ENCODE data around the gene ASIP. TPM values are rescaled to one million over a fixed set of nuclear protein-coding genes. Genes with fewer than 3 reads are reported as not detected.

The ASIP gene
- total RNA-seq, 1 donor from 2014 or later, result not detected

GRCh38 chr20:34299556-34300255 is 58.5 kb downstream of the ASIP start:
- Mint-ChIP-seq H3K4me1 (peaks cover 11% of the 10 kb centered on the region), H3K9me3 (no peaks in the 10 kb centered on the region), H3K27me3 (ENCODE audit: low read depth) (no peaks in the 10 kb centered on the region), H3K36me3 (peaks cover 5% of the 10 kb centered on the region), H3K4me3 (no peak overlapping the region), H3K27ac (no peak overlapping the region)
- DNase-seq (ENCODE audit: low spot score in 2 of 2, unreplicated experiment in 2 of 2), result no peak
- no peak for TF ChIP-seq CTCF (IDR thresholded peaks at IDR 0.05; ENCODE audit: unreplicated experiment)

GRCh38 chr20:34300256-34300806 is 59.1 kb downstream of the ASIP start:
- peaks cover 11% of the 10 kb centered on the region for H3K4me1 Mint-ChIP-seq
- no peak overlapping the region for H3K4me3 Mint-ChIP-seq
- DNase-seq (ENCODE audit: low spot score in 2 of 2, unreplicated experiment in 2 of 2), result no peak
- TF ChIP-seq CTCF (IDR thresholded peaks at IDR 0.05; ENCODE audit: unreplicated experiment), result no peak
- peaks cover 5% of the 10 kb centered on the region for H3K36me3 Mint-ChIP-seq
- no peaks in the 10 kb centered on the region for H3K27me3 Mint-ChIP-seq (ENCODE audit: low read depth)
- H3K27ac Mint-ChIP-seq, result no peak overlapping the region
- no peaks in the 10 kb centered on the region for H3K9me3 Mint-ChIP-seq

GRCh38 chr20:34300809-34301586 is 59.8 kb downstream of the ASIP start:
- Mint-ChIP-seq H3K9me3 (no peaks in the 10 kb centered on the region), H3K4me3 (peak overlapping the region; percentile 82), H3K27ac (peak overlapping the region; percentile 95), H3K4me1 (peaks cover 11% of the 10 kb centered on the region), H3K36me3 (peaks cover 2% of the 10 kb centered on the region), H3K27me3 (ENCODE audit: low read depth) (no peaks in the 10 kb centered on the region)
- DNase-seq (ENCODE audit: low spot score in 2 of 2, unreplicated experiment in 2 of 2), result no peak
- no peak for TF ChIP-seq CTCF (IDR thresholded peaks at IDR 0.05; ENCODE audit: unreplicated experiment)

GRCh38 chr20:34301587-34302311 is 60.5 kb downstream of the ASIP start:
- no peak for TF ChIP-seq CTCF (IDR thresholded peaks at IDR 0.05; ENCODE audit: unreplicated experiment)
- Mint-ChIP-seq H3K4me1 (peaks cover 11% of the 10 kb centered on the region), H3K27me3 (ENCODE audit: low read depth) (no peaks in the 10 kb centered on the region), H3K36me3 (peaks cover 2% of the 10 kb centered on the region), H3K27ac (peak overlapping the region; percentile 95), H3K9me3 (no peaks in the 10 kb centered on the region), H3K4me3 (peak overlapping the region; percentile 82)
- no peak for DNase-seq (ENCODE audit: low spot score in 2 of 2, unreplicated experiment in 2 of 2)

GRCh38 chr20:34302312-34302722 is 61.1 kb downstream of the ASIP start:
- Mint-ChIP-seq H3K36me3 (peaks cover 2% of the 10 kb centered on the region), H3K27ac (peak overlapping the region; percentile 95), H3K4me3 (peak overlapping the region; percentile 82), H3K27me3 (ENCODE audit: low read depth) (no peaks in the 10 kb centered on the region), H3K4me1 (peaks cover 11% of the 10 kb centered on the region), H3K9me3 (no peaks in the 10 kb centered on the region)
- TF ChIP-seq CTCF (IDR thresholded peaks at IDR 0.05; ENCODE audit: unreplicated experiment), result no peak
- DNase-seq (ENCODE audit: low spot score in 2 of 2, unreplicated experiment in 2 of 2), result no peak
